ENCODE measurements around the gene L3MBTL4. TPM values are rescaled to one million over a fixed set of nuclear protein-coding genes. Genes with fewer than 3 reads are reported as not detected.

Gene L3MBTL4
- total RNA-seq, 1 donor from 2014 or later = 0.56 TPM

DNA sequence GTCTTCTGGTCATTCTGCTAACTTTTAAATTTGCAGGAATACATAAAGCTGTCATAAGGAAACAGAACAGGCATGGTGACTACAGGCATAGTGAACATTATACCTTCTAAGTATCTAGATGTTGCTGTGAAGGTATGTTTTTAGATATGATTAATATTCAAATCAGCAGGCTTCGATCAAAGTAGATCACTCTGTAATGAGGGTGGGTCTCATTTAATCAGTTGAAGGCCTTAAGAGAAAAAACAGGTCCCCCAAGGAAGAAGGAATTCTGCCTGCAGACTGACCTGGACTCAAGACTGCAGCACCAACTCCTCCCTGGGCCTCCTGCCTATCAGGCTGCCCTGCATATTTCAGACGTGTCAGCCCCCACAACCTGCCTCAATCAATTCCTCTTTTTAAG, 104.0 kb downstream of the L3MBTL4 start:
- no peak overlapping the region for H3K4me3 Mint-ChIP-seq (ENCODE audit: unreplicated experiment)
- no peaks in the 10 kb centered on the region for H3K9me3 Mint-ChIP-seq (ENCODE audit: unreplicated experiment)
- TF ChIP-seq, protein P1, sequence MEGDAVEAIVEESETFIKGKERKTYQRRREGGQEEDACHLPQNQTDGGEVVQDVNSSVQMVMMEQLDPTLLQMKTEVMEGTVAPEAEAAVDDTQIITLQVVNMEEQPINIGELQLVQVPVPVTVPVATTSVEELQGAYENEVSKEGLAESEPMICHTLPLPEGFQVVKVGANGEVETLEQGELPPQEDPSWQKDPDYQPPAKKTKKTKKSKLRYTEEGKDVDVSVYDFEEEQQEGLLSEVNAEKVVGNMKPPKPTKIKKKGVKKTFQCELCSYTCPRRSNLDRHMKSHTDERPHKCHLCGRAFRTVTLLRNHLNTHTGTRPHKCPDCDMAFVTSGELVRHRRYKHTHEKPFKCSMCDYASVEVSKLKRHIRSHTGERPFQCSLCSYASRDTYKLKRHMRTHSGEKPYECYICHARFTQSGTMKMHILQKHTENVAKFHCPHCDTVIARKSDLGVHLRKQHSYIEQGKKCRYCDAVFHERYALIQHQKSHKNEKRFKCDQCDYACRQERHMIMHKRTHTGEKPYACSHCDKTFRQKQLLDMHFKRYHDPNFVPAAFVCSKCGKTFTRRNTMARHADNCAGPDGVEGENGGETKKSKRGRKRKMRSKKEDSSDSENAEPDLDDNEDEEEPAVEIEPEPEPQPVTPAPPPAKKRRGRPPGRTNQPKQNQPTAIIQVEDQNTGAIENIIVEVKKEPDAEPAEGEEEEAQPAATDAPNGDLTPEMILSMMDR (IDR thresholded peaks at IDR 0.05; ENCODE audit: unreplicated experiment) = no peak
- H3K27ac Mint-ChIP-seq (ENCODE audit: unreplicated experiment) = no peak overlapping the region
- no peaks in the 10 kb centered on the region for H3K36me3 Mint-ChIP-seq (ENCODE audit: low read depth, unreplicated experiment)
- H3K27me3 Mint-ChIP-seq (ENCODE audit: unreplicated experiment) = no peaks in the 10 kb centered on the region
- no peaks in the 10 kb centered on the region for H3K4me1 Mint-ChIP-seq (ENCODE audit: unreplicated experiment)
- no peak for DNase-seq (ENCODE audit: low spot score)

DNA sequence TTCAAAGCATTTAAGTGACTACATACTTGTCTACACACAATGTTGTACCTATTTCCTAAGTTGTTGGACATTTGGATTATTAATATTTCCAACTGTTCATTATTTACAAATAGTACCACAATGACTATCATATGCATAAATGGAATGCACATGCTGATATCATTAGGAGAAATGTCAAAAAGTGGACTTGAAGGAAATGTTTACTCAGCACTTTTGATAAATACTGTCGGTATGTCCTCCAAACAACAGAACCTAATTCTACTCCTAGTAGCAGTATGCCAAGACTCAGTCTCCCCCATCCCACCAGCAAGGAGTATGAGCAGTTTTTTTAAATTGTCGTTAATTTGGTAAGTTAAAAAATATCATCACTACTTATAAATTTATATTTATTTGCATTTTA, 116.8 kb downstream of the L3MBTL4 start:
- no peaks in the 10 kb centered on the region for H3K36me3 Mint-ChIP-seq (ENCODE audit: low read depth, unreplicated experiment)
- no peak overlapping the region for H3K27ac Mint-ChIP-seq (ENCODE audit: unreplicated experiment)
- no peak overlapping the region for H3K4me3 Mint-ChIP-seq (ENCODE audit: unreplicated experiment)
- H3K9me3 Mint-ChIP-seq (ENCODE audit: unreplicated experiment) = no peaks in the 10 kb centered on the region
- peaks cover 16% of the 10 kb centered on the region for H3K4me1 Mint-ChIP-seq (ENCODE audit: unreplicated experiment)
- DNase-seq (ENCODE audit: low spot score) = no peak
- TF ChIP-seq, protein P1 (IDR thresholded peaks at IDR 0.05; ENCODE audit: unreplicated experiment) = no peak
- no peaks in the 10 kb centered on the region for H3K27me3 Mint-ChIP-seq (ENCODE audit: unreplicated experiment)

DNA sequence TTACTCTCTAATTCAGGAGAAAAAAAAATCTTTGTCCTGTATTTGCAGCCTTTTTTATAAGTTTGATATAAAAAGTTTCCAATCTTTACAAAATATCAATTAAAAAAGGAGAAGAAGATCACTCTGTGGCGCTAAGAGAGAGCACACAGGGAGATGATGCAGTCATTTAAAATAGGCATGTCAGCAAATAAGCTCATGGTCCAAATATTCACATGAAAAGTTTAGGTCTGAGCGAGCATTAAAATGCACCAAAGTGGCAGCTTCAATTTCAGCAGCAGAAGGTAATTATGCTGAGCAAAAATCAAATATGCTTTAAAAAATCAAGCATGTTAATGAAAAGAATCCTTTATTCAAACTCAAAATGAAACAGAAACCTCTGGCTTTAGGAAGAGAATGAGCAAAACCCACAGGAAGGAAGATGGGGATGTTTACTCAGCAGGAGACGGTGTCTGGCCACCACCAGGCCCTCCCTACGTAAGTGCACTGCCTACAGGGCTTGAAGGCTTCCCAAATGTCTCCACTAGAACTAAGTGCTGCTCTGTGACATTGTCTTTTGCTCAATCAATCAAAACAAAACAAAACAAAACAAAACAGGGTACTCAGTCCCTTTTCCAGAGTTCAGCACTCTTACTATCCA, 120.4 kb downstream of the L3MBTL4 start:
- no peaks in the 10 kb centered on the region for H3K9me3 Mint-ChIP-seq (ENCODE audit: unreplicated experiment)
- H3K27me3 Mint-ChIP-seq (ENCODE audit: unreplicated experiment) = no peaks in the 10 kb centered on the region
- peak overlapping the region; percentile 68 for H3K27ac Mint-ChIP-seq (ENCODE audit: unreplicated experiment)
- no peaks in the 10 kb centered on the region for H3K36me3 Mint-ChIP-seq (ENCODE audit: low read depth, unreplicated experiment)
- peaks cover 16% of the 10 kb centered on the region for H3K4me1 Mint-ChIP-seq (ENCODE audit: unreplicated experiment)
- no peak for DNase-seq (ENCODE audit: low spot score)
- TF ChIP-seq, protein P1 (IDR thresholded peaks at IDR 0.05; ENCODE audit: unreplicated experiment) = no peak
- peak overlapping the region; percentile 42 for H3K4me3 Mint-ChIP-seq (ENCODE audit: unreplicated experiment)

DNA sequence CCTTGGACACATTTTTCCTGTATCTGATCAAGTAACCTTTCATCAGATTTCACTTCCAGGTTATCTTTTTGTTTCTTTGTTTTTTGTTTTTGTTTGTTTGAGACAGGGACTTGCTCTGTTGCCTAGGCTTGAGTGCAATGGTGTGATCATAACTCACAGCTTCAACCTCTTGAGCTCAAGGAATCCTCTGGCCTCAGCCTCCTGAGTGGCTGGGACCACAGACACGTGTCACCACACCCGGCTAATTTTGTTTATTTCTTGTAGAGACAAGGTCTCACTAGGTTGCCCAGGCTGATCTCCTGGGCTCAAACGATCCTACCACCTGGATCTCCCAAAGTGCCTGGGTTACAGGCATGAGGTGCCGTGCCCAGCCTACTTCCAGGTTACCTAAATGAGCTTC, 124.9 kb downstream of the L3MBTL4 start:
- Mint-ChIP-seq H3K36me3 (ENCODE audit: low read depth, unreplicated experiment) (no peaks in the 10 kb centered on the region), H3K4me1 (ENCODE audit: unreplicated experiment) (peaks cover 13% of the 10 kb centered on the region), H3K4me3 (ENCODE audit: unreplicated experiment) (no peak overlapping the region), H3K27ac (ENCODE audit: unreplicated experiment) (no peak overlapping the region), H3K27me3 (ENCODE audit: unreplicated experiment) (peaks cover 3% of the 10 kb centered on the region), H3K9me3 (ENCODE audit: unreplicated experiment) (no peaks in the 10 kb centered on the region)
- no peak for DNase-seq (ENCODE audit: low spot score)
- TF ChIP-seq, protein P1 (IDR thresholded peaks at IDR 0.05; ENCODE audit: unreplicated experiment) = no peak

DNA sequence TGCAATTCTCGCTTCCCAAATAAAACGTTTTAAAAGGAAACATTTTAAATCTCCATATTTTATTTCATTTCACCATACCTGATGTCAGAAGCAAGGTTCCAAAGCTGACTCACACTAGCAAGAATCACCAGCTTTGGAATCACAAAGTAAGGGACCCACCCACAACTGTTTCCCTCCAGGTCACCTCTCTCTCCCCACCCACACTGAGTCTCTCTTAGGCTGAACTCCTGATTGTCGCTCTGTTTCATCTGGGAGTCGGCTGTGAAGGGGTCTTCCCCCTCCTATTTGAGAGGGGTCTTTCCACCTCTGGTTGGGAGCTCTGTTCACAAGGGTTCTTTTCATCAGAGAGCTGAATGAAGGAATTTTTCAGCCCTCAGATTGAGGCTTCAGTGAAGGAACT, 128.1 kb downstream of the L3MBTL4 start:
- no peaks in the 10 kb centered on the region for H3K36me3 Mint-ChIP-seq (ENCODE audit: low read depth, unreplicated experiment)
- H3K27me3 Mint-ChIP-seq (ENCODE audit: unreplicated experiment) = peaks cover 3% of the 10 kb centered on the region
- DNase-seq (ENCODE audit: low spot score) = no peak
- no peaks in the 10 kb centered on the region for H3K4me1 Mint-ChIP-seq (ENCODE audit: unreplicated experiment)
- H3K27ac Mint-ChIP-seq (ENCODE audit: unreplicated experiment) = no peak overlapping the region
- no peak overlapping the region for H3K4me3 Mint-ChIP-seq (ENCODE audit: unreplicated experiment)
- TF ChIP-seq, protein P1 (IDR thresholded peaks at IDR 0.05; ENCODE audit: unreplicated experiment) = no peak
- no peaks in the 10 kb centered on the region for H3K9me3 Mint-ChIP-seq (ENCODE audit: unreplicated experiment)
